H1 (cell line): ENCODE measurements around the gene GALNT5. TPM values are rescaled to one million over a fixed set of nuclear protein-coding genes. Genes with fewer than 3 reads are reported as not detected.

Source experiments
- TAF7 ChIP-seq: optimal IDR thresholded peaks from 2 replicates; pipeline ENCODE3; 2011; ENCODE audit warnings: low read depth, mild to moderate bottlenecking, inconsistent platforms, low read length, moderate library complexity, borderline replicate concordance
- polyA plus RNA-seq, 7 experiments: library from polyadenylated mRNA; depleted of rRNA in 3 of 7; stranded (reverse) in 5 of 7; unstranded in 2 of 7; fragments of >200 nt in 5 of 7; fragments of 200-250 nt in 2 of 7; gene quantifications; 1 replicate in 5 of 7; 2 replicates in 1 of 7; 4 replicates in 1 of 7; pipeline versions ENCODE4 v1.2.1 to v1.2.3, GENCODE V29; 2011 to 2013; ENCODE audit warnings: missing spikeins in 2 of 7, mixed read lengths in 2 of 7
- total RNA-seq: library from RNA; stranded (reverse); fragmentation: NEBNext Ultra II Directional; extraction: Animal tissue kit (Norgen Biotek cat#: 25700); gene quantifications from 2 replicates; pipeline ENCODE4 v1.2.1, GENCODE V29; 2021

The GALNT5 gene
- total and polyA plus RNA-seq, 2 of the 8 experiments (the other 6 are each of a cell fraction or from before 2014, with no cell fraction given): 0.02 to 0.06 TPM

- no peak for TF ChIP-seq TAF7
Measured at GRCh38 chr2:157260533-157261198, 3.2 kb downstream of the GALNT5 start (continued).
